HepG2 (cell line): ENCODE data around the gene SVOP.

Experiments
- IKZF4 ChIP-seq: sonication (generic); formaldehyde crosslinking; IDR thresholded peaks from 2 replicates; pipeline ENCODE4 v1.5.1; 2020; ENCODE audit warnings: borderline replicate concordance, mild to moderate bottlenecking, low read depth, missing genetic modification reagents; ENCODE audit errors: not compliant biosample characterization
- TFE3 ChIP-seq: IDR thresholded peaks from 2 replicates; pipeline ENCODE4 v1.6.1; 2016

GRCh38 chr12:108860443-108860842 lies 160.4 kb downstream of the SVOP start:
- TF ChIP-seq IKZF4 (CRISPR knock-in tag) = no peak
- TF ChIP-seq TFE3 = no peak
